ENCODE results near the gene PRKD2. TPM values are rescaled to one million over a fixed set of nuclear protein-coding genes. Genes with fewer than 3 reads are reported as not detected.
A peak's percentile ranks its signal among the peaks of the same experiment; 100 is the strongest.

The PRKD2 gene
- total and polyA plus RNA-seq, 2 experiments from 2014 or later: 53.8 to 68.0 TPM

DNA sequence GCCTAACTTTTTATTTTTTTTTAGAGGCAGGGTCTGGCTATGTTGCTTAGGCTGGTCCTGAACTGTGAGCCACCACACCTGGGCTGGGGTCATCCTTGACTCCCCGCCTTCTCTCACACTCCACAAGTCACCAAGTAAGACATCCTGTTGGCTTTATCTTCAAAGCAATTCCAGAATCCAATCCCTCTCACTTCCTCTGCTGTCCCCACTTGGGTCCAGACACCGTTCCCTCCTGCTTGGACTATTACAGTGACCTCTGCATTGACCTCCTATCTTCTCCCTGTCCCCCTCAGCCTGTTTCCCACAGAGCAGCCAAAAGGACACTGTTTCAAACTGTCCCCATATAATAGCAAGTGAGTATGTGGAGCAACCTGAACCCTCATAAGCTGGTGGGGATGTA is 76.3 kb downstream of the PRKD2 start:
- no peak overlapping the region for H3K4me3 ChIP-seq
- no peak overlapping the region for H3K4me2 ChIP-seq
- H3K27me3 Mint-ChIP-seq (ENCODE audit: insufficient read depth, low read depth, poor library complexity): peaks cover 24% of the 10 kb centered on the region
- H4K20me1 ChIP-seq (replicated peaks; ENCODE audit: insufficient read depth): no peaks in the 10 kb centered on the region
- peaks cover 77% of the 10 kb centered on the region for H3K27me3 ChIP-seq (ENCODE audit: insufficient read depth)
- peaks cover 15% of the 10 kb centered on the region; the same call in 1 of the 2 replicates for H3K4me1 ChIP-seq (ENCODE audit: insufficient read depth)
- no peak overlapping the region for H3K27ac Mint-ChIP-seq
- H3K27ac ChIP-seq (ENCODE audit: low read depth): no peak overlapping the region
- peak overlapping the region; percentile 49; the same call in 1 of the 3 replicates for H3K4me3 Mint-ChIP-seq
- H3F3A ChIP-seq (replicated peaks; ENCODE audit: low read depth): peaks cover 12% of the 10 kb centered on the region; the same call in 1 of the 2 replicates
- no peak for ATAC-seq
- H2AFZ ChIP-seq: no peak overlapping the region
- H3K36me3 ChIP-seq (ENCODE audit: insufficient read depth): no peaks in the 10 kb centered on the region
- TF ChIP-seq, protein P1, sequence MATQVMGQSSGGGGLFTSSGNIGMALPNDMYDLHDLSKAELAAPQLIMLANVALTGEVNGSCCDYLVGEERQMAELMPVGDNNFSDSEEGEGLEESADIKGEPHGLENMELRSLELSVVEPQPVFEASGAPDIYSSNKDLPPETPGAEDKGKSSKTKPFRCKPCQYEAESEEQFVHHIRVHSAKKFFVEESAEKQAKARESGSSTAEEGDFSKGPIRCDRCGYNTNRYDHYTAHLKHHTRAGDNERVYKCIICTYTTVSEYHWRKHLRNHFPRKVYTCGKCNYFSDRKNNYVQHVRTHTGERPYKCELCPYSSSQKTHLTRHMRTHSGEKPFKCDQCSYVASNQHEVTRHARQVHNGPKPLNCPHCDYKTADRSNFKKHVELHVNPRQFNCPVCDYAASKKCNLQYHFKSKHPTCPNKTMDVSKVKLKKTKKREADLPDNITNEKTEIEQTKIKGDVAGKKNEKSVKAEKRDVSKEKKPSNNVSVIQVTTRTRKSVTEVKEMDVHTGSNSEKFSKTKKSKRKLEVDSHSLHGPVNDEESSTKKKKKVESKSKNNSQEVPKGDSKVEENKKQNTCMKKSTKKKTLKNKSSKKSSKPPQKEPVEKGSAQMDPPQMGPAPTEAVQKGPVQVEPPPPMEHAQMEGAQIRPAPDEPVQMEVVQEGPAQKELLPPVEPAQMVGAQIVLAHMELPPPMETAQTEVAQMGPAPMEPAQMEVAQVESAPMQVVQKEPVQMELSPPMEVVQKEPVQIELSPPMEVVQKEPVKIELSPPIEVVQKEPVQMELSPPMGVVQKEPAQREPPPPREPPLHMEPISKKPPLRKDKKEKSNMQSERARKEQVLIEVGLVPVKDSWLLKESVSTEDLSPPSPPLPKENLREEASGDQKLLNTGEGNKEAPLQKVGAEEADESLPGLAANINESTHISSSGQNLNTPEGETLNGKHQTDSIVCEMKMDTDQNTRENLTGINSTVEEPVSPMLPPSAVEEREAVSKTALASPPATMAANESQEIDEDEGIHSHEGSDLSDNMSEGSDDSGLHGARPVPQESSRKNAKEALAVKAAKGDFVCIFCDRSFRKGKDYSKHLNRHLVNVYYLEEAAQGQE (IDR thresholded peaks at IDR 0.05; ENCODE audit: unreplicated experiment): no peak
- TF ChIP-seq NANOG (IDR thresholded peaks at IDR 0.05; ENCODE audit: borderline replicate concordance): no peak
- TF ChIP-seq, protein P2, sequence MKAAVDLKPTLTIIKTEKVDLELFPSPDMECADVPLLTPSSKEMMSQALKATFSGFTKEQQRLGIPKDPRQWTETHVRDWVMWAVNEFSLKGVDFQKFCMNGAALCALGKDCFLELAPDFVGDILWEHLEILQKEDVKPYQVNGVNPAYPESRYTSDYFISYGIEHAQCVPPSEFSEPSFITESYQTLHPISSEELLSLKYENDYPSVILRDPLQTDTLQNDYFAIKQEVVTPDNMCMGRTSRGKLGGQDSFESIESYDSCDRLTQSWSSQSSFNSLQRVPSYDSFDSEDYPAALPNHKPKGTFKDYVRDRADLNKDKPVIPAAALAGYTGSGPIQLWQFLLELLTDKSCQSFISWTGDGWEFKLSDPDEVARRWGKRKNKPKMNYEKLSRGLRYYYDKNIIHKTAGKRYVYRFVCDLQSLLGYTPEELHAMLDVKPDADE (IDR thresholded peaks at IDR 0.05): no peak
- TF ChIP-seq EZH2 (IDR thresholded peaks at IDR 0.05; ENCODE audit: low read depth, unreplicated experiment): no peak
- TF ChIP-seq, protein P3, sequence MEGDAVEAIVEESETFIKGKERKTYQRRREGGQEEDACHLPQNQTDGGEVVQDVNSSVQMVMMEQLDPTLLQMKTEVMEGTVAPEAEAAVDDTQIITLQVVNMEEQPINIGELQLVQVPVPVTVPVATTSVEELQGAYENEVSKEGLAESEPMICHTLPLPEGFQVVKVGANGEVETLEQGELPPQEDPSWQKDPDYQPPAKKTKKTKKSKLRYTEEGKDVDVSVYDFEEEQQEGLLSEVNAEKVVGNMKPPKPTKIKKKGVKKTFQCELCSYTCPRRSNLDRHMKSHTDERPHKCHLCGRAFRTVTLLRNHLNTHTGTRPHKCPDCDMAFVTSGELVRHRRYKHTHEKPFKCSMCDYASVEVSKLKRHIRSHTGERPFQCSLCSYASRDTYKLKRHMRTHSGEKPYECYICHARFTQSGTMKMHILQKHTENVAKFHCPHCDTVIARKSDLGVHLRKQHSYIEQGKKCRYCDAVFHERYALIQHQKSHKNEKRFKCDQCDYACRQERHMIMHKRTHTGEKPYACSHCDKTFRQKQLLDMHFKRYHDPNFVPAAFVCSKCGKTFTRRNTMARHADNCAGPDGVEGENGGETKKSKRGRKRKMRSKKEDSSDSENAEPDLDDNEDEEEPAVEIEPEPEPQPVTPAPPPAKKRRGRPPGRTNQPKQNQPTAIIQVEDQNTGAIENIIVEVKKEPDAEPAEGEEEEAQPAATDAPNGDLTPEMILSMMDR (conservative IDR thresholded peaks at IDR 0.05; ENCODE audit: low read depth in 2 of 2): no peak
- no peak for TF ChIP-seq CREB1 (CRISPR knock-in tag; IDR thresholded peaks at IDR 0.05; ENCODE audit: low read depth)
- TF ChIP-seq ZNF331 (CRISPR knock-in tag; IDR thresholded peaks at IDR 0.05; ENCODE audit: low read depth): no peak
- no peak for TF ChIP-seq ZNF114 (CRISPR knock-in tag; IDR thresholded peaks at IDR 0.05)
- no peak for TF ChIP-seq POLR2AphosphoS5 (IDR thresholded peaks at IDR 0.05; ENCODE audit: low read depth)
- TF ChIP-seq, protein P4, sequence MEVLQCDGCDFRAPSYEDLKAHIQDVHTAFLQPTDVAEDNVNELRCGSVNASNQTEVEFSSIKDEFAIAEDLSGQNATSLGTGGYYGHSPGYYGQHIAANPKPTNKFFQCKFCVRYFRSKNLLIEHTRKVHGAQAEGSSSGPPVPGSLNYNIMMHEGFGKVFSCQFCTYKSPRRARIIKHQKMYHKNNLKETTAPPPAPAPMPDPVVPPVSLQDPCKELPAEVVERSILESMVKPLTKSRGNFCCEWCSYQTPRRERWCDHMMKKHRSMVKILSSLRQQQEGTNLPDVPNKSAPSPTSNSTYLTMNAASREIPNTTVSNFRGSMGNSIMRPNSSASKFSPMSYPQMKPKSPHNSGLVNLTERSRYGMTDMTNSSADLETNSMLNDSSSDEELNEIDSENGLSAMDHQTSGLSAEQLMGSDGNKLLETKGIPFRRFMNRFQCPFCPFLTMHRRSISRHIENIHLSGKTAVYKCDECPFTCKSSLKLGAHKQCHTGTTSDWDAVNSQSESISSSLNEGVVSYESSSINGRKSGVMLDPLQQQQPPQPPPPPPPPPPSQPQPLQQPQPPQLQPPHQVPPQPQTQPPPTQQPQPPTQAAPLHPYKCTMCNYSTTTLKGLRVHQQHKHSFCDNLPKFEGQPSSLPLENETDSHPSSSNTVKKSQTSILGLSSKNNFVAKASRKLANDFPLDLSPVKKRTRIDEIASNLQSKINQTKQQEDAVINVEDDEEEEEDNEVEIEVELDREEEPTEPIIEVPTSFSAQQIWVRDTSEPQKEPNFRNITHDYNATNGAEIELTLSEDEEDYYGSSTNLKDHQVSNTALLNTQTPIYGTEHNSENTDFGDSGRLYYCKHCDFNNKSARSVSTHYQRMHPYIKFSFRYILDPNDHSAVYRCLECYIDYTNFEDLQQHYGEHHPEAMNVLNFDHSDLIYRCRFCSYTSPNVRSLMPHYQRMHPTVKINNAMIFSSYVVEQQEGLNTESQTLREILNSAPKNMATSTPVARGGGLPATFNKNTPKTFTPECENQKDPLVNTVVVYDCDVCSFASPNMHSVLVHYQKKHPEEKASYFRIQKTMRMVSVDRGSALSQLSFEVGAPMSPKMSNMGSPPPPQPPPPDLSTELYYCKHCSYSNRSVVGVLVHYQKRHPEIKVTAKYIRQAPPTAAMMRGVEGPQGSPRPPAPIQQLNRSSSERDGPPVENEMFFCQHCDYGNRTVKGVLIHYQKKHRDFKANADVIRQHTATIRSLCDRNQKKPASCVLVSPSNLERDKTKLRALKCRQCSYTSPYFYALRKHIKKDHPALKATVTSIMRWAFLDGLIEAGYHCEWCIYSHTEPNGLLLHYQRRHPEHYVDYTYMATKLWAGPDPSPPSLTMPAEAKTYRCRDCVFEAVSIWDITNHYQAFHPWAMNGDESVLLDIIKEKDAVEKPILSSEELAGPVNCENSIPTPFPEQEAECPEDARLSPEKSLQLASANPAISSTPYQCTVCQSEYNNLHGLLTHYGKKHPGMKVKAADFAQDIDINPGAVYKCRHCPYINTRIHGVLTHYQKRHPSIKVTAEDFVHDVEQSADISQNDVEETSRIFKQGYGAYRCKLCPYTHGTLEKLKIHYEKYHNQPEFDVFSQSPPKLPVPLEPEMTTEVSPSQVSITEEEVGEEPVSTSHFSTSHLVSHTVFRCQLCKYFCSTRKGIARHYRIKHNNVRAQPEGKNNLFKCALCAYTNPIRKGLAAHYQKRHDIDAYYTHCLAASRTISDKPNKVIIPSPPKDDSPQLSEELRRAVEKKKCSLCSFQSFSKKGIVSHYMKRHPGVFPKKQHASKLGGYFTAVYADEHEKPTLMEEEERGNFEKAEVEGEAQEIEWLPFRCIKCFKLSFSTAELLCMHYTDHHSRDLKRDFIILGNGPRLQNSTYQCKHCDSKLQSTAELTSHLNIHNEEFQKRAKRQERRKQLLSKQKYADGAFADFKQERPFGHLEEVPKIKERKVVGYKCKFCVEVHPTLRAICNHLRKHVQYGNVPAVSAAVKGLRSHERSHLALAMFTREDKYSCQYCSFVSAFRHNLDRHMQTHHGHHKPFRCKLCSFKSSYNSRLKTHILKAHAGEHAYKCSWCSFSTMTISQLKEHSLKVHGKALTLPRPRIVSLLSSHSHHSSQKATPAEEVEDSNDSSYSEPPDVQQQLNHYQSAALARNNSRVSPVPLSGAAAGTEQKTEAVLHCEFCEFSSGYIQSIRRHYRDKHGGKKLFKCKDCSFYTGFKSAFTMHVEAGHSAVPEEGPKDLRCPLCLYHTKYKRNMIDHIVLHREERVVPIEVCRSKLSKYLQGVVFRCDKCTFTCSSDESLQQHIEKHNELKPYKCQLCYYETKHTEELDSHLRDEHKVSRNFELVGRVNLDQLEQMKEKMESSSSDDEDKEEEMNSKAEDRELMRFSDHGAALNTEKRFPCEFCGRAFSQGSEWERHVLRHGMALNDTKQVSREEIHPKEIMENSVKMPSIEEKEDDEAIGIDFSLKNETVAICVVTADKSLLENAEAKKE (CRISPR knock-in tag; IDR thresholded peaks at IDR 0.05): no peak
- no peak for TF ChIP-seq JUNB (IDR thresholded peaks at IDR 0.05; ENCODE audit: unreplicated experiment)
- TF ChIP-seq EZH2phosphoT487 (IDR thresholded peaks at IDR 0.05; ENCODE audit: unreplicated experiment): no peak
- TF ChIP-seq STAT1 (IDR thresholded peaks at IDR 0.05; ENCODE audit: unreplicated experiment): no peak
- no peaks in the 10 kb centered on the region for H3K36me3 Mint-ChIP-seq (ENCODE audit: low read depth)
- H3K4me1 Mint-ChIP-seq: peaks cover 3% of the 10 kb centered on the region; the same call in 1 of the 3 replicates
- no peaks in the 10 kb centered on the region for H3K9me2 ChIP-seq (ENCODE audit: insufficient read depth)
- H3K79me2 ChIP-seq (replicated peaks; ENCODE audit: insufficient read depth): no peaks in the 10 kb centered on the region
- no peak for DNase-seq (ENCODE audit: low spot score)
- H3K9me3 Mint-ChIP-seq: no peaks in the 10 kb centered on the region; the same call in 2 of the 3 replicates
